Upper lobe of left lung (tissue), 4 donors: ENCODE results near the gene COL8A1.
A peak's percentile ranks its signal among the peaks of the same experiment; 100 is the strongest.

Source experiments
- EP300 ChIP-seq, 4 donors: sonication (generic); formaldehyde crosslinking; IDR thresholded peaks; one replicate each; pipeline ENCODE4 v1.5.1; 2017; ENCODE audit warnings: antibody characterized with exemption in 4 of 4, control low read depth in 2 of 4
- TF ChIP-seq, protein P1 (sequence below), 6 experiments: fragments of 450-650 bp in 4 of 6; fragments of 200-600 bp in 2 of 6; sonication (generic) in 2 of 6; IDR thresholded peaks; one replicate each; pipeline ENCODE4 v1.5.1; 2016 to 2019; ENCODE audit warnings: antibody characterized with exemption in 6 of 6

- TF ChIP-seq, protein P1, sequence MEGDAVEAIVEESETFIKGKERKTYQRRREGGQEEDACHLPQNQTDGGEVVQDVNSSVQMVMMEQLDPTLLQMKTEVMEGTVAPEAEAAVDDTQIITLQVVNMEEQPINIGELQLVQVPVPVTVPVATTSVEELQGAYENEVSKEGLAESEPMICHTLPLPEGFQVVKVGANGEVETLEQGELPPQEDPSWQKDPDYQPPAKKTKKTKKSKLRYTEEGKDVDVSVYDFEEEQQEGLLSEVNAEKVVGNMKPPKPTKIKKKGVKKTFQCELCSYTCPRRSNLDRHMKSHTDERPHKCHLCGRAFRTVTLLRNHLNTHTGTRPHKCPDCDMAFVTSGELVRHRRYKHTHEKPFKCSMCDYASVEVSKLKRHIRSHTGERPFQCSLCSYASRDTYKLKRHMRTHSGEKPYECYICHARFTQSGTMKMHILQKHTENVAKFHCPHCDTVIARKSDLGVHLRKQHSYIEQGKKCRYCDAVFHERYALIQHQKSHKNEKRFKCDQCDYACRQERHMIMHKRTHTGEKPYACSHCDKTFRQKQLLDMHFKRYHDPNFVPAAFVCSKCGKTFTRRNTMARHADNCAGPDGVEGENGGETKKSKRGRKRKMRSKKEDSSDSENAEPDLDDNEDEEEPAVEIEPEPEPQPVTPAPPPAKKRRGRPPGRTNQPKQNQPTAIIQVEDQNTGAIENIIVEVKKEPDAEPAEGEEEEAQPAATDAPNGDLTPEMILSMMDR (IDR thresholded peaks at IDR 0.05): no peak
- peak in 2 of 4 donors; percentile 36 to 59 for TF ChIP-seq EP300 (IDR thresholded peaks at IDR 0.05)
Observed at GRCh38 chr3:99845999-99846398, 207.6 kb downstream of the COL8A1 start.
